Mucosa of descending colon (tissue), 3 donors: ENCODE data around the gene SUN1. TPM values are rescaled to one million over a fixed set of nuclear protein-coding genes. Genes with fewer than 3 reads are reported as not detected.
A peak's percentile ranks its signal among the peaks of the same experiment; 100 is the strongest.

ENCODE experiments used
- ATAC-seq: fragments of 200-7000 bp; cut with Tn5 transposase; one replicate; pipeline ENCODE4 v1.9.1; 2020; ENCODE audit warnings: mild to moderate bottlenecking, moderate library complexity
- DNase-seq, 3 donors: peaks; one replicate each; pipeline ENCODE4 v3.0.0-alpha.2; 2020
- H3K36me3 ChIP-seq: fragments of 200-600 bp; one replicate; pipeline ENCODE4 v1.8.0; 2021; ENCODE audit warnings: low read depth, mild to moderate bottlenecking
- H3K4me1 ChIP-seq: fragments of 200-600 bp; one replicate; pipeline ENCODE4 v1.8.0; 2021; ENCODE audit warnings: low read depth, mild to moderate bottlenecking
- H3K4me3 ChIP-seq: fragments of 200-600 bp; one replicate; pipeline ENCODE4 v1.8.0; 2021; ENCODE audit warnings: mild to moderate bottlenecking
- H3K9me3 ChIP-seq: fragments of 200-600 bp; one replicate; pipeline ENCODE4 v1.8.0; 2021; ENCODE audit warnings: mild to moderate bottlenecking
- CTCF ChIP-seq: fragments of 200-600 bp; IDR thresholded peaks from one replicate; pipeline ENCODE4 v1.8.0; 2022; ENCODE audit warnings: antibody characterized with exemption, mild to moderate bottlenecking
- intact Hi-C, 2 donors: fragments of 100-400 bp; cut with DNase I in 1 of 2; cut with micrococcal nuclease in 1 of 2; formaldehyde crosslinking; loops; one replicate each; pipeline versions ENCODE4 v1.11.0 to v1.11.1; 2022; cut with DNase I, micrococcal nuclease
- total RNA-seq, 3 donors: library from RNA; stranded (reverse); fragmentation: NEBNext Ultra II Directional in 2 of 3; extraction: Animal tissue kit (Norgen Biotek cat#: 25700) in 2 of 3; gene quantifications; one replicate each; pipeline versions ENCODE4 v1.2.1 to v1.2.4, GENCODE V29; 2021 to 2023
- donor health status: DM: no; HTN: no; CAD: no; lungs with moderate emphysema.
- donor health status: DM: no; HTN: no; CAD: no.
- donor health status: DM: no; HTN: yes; CAD: no.

Gene SUN1
- total RNA-seq, 3 donors from 2014 or later: 151 to 179 (median 164) TPM

GRCh38 chr7:889391-889790 lies 57.1 kb downstream of the SUN1 start:
- no peak for TF ChIP-seq CTCF
- DNase-seq (peak in 2 of 3 donors; percentile 18 to 31), ATAC-seq (no peak)
- no peaks in the 10 kb centered on the region for H3K4me1 ChIP-seq
- H3K9me3 ChIP-seq: no peaks in the 10 kb centered on the region
- no peak overlapping the region for H3K4me3 ChIP-seq
- H3K36me3 ChIP-seq: peaks cover 5% of the 10 kb centered on the region
- intact Hi-C loops: no loop called here

GRCh38 chr7:890868-891267 lies 58.6 kb downstream of the SUN1 start:
- ATAC-seq (no peak), DNase-seq (peak in 2 of 3 donors; percentile 19 to 42)
- intact Hi-C loops: no loop called here
- Histone ChIP-seq H3K9me3 (no peaks in the 10 kb centered on the region), H3K4me3 (no peak overlapping the region), H3K4me1 (no peaks in the 10 kb centered on the region), H3K36me3 (peaks cover 12% of the 10 kb centered on the region)
- TF ChIP-seq CTCF: no peak

- DNase-seq: peak in 2 of 3 donors; percentile 27 to 47
- intact Hi-C loops: no loop called here
- H3K4me3 ChIP-seq: no peak overlapping the region
These were observed 59.0 kb downstream of the SUN1 start for GRCh38 chr7:891291-891690.

GRCh38 chr7:891805-892204 lies 59.5 kb downstream of the SUN1 start:
- intact Hi-C loops: no loop called here
- Histone ChIP-seq H3K36me3 (peaks cover 20% of the 10 kb centered on the region), H3K4me3 (no peak overlapping the region), H3K9me3 (no peaks in the 10 kb centered on the region), H3K4me1 (no peaks in the 10 kb centered on the region)
- no peak for ATAC-seq
- TF ChIP-seq CTCF: no peak
- DNase-seq: peak in 2 of 3 donors; percentile 20 to 26

More at GRCh38 chr7:891291-891690, 59.0 kb downstream of the SUN1 start:
- peaks cover 15% of the 10 kb centered on the region for H3K36me3 ChIP-seq
- TF ChIP-seq CTCF: no peak
- H3K9me3 ChIP-seq: no peaks in the 10 kb centered on the region
- ATAC-seq: no peak
- H3K4me1 ChIP-seq: no peaks in the 10 kb centered on the region

- ATAC-seq (peak; percentile 15), DNase-seq (peak in 2 of 3 donors; percentile 51 to 60)
- intact Hi-C loops: no loop called here
- Histone ChIP-seq H3K4me1 (no peaks in the 10 kb centered on the region), H3K36me3 (peaks cover 22% of the 10 kb centered on the region), H3K9me3 (no peaks in the 10 kb centered on the region), H3K4me3 (no peak overlapping the region)
- no peak for TF ChIP-seq CTCF
These were observed 60.6 kb downstream of the SUN1 start for GRCh38 chr7:892648-893593.
